HG03039 (cell line): ENCODE data around the gene EOMES.

Experiments used
- ATAC-seq: cut with Tn5 transposase; IDR thresholded peaks from one replicate; pipeline ENCODE4 v1.9.1; 2021; ENCODE audit warnings: mild to moderate bottlenecking, moderate library complexity; ENCODE audit not compliant: unreplicated experiment

The EOMES gene

DNA sequence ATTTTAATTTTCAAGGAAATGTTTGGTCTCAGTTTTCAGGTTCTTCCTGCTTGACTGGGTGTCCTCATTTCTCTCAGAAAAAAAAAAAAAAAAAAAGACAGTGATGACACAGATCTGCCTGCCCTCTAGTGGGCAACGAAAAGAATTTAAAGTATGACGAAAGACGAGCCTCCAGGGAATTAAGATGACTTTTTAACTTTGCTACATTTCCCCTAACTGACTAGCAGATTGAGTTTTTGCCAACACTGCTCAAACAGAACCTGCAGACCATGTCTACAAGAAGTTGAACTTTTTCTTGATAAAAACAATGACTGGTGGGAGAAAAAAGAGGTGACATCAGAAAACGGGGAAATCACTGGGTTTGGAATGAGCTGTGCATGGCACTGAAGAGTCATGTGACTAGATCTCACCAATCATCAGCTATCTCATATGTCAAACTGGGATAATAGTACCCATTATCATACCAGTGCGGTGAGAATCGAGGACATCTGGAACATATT is 40.8 kb downstream of the EOMES start:
- peak; percentile 72 for ATAC-seq

DNA sequence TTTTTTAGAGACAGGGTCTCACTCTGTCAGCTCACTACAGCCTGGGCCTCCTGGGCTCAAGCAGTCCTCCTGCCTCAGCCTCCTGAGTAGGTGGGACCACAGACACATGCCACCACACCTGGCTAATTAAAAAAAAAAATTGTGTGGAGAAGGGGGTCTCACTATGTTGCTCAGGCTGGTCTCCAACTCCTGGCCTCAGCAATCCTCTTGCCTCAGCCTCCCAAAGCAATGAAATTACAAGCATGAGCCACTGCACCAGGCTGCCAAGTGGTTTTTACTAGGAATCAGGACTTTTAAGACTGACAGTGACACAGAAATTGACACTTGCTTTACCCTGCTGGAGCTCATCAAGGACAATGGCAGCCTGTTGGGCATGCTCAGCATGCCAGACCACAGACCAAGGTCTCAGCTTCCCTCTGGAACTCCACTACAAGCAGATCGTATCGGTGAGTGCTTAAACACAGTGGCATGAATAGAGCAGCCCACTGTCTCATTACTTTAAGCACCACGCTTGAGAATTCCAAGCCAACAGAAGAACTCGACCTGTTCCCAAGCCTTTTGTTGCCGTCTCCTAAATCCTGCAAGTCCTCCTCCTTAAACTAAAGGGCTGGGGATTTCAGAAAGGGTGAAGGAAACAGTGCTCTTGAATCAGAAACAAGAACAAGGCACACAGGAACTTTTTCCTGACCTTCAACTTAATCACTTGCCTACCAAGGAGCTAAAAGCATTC is 41.4 kb downstream of the EOMES start:
- no peak for ATAC-seq

GRCh38 chr3:27679691-27680090 is 42.4 kb downstream of the EOMES start:
- no peak for ATAC-seq

DNA sequence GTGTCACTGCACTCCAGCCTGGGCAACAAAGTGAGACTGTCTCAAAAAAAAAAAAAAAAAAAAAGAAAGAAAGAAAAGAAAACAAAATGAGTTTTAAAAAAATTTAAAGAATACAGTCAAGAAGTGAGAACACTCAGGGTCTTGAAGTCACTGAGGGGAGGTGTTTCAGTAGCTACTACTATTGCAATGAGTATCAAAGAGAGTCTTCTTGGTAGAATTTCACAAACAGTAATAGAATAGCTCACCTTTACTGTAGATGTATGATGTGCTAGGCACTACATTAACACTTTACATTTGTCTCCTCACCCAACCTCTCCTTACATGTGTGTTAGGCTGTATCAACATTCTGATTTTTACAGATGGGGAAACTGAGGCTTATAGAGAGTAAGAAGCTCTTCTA is 43.9 kb downstream of the EOMES start:
- ATAC-seq, result no peak

GRCh38 chr3:27677565-27677964 is 44.6 kb downstream of the EOMES start:
- no peak for ATAC-seq

- no peak for ATAC-seq
Measured at GRCh38 chr3:27675287-27675686, 46.8 kb downstream of the EOMES start.

DNA sequence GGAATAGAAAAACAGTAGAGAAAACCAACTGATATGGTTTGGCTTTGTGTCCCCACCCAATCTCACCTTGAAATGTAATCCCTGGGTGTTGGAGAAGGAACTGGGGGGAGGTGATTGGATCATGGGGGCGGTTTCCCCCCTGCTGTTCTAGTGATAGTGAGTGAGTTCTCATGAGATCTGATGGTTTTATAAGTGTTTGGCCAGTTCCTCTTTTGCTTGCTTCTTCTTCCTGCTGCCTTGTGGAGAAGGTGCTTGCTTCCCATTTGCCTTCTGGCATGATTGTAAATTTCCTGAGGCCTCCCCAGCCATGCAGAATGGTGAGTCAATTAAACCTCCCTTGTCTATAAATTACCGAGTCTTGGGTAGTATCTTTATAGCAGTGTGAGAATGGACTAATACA is 48.4 kb downstream of the EOMES start:
- ATAC-seq, result no peak

- no peak for ATAC-seq
Measured at GRCh38 chr3:27671101-27671500, 51.0 kb downstream of the EOMES start.

GRCh38 chr3:27670619-27671018 is 51.5 kb downstream of the EOMES start:
- ATAC-seq, result no peak

- no peak for ATAC-seq
Measured at GRCh38 chr3:27669591-27669990, 52.5 kb downstream of the EOMES start.

DNA sequence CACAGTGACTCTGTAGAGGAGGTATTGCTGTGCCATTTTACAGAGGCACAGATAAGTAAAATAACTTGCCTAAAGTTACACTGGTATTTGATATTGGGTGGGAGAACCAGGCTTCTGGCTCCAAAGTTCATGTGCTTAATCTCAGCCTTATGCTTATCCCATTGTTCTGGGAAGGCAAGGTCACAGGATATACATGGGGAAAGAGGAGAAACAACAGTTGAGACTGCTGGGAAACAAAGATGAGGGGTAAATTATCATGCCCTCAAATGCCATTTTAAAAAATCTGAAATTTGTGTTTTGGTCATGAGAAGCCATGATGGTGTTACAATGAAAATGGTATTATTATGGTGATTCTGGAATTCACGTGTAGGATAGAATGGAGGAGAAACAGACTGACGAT is 54.4 kb downstream of the EOMES start:
- no peak for ATAC-seq

- ATAC-seq, result no peak
Measured at GRCh38 chr3:27666708-27667107, 55.4 kb downstream of the EOMES start.

DNA sequence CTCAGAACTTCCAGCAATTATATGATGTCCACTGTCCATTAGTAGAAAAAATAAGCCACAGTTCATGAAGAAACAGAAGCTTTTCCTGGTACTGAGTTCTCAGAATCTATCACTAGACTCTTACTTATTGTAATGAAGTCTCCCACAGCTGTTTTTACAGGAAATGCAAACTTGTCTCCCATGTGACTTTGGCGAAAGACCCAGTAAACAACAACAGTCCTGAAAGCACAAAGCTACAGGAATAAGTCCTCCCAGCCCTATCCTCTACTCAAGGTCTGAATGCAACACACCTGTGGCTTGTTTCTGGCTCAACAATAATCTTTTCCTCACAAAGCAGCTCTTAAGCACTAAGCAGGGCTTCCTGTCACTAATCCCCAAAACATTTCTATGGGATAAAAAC is 55.9 kb downstream of the EOMES start:
- peak; percentile 51 for ATAC-seq
